Measurements from ENCODE around the gene EIF4A3. TPM values are rescaled to one million over a fixed set of nuclear protein-coding genes. Genes with fewer than 3 reads are reported as not detected.

The EIF4A3 gene
- total RNA-seq: 84.8 TPM

DNA sequence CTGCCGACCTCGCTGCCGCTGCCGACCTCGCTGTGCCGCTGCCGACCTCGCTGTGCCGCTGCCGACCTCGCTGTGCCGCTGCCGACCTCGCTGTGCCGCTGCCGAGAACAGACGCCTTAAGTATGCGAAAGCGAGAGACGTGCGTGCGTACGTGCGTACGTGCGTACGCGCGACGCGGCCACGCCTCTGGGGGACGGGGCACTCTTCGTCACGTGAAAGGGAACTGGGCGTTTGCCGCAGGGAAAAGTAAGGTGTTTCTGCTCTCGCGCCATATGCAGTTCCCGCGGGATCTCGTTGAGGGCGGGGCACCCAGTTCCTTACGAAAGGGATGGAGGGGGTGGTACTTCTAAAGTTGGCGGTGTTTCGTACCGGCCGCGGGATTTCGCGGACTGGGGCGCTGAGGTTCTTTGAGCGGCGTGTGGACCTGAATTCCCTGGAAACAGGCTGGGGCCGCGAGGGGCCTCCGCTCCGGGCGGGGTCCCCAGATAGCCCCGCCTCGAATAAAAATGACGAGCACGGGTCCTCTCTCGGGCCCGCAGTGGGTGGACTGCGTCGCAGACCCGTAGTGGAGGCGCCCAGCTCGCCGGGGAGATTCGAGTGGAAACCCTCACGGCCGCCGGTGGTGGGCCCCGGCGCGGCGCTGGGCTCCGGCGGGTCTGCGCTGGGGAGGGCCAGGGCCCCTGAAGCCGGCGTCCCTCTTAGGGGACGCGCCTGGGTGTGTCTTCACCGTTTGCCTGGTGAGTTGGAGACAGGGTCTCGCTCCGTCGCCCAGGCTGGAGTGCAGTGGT is at the start of gene EIF4A3:
Gene EIF4A3 (minus strand): TSS at position 94 of the 788 bp plus-strand sequence. CDS start 167 bp downstream, outside the sequence.
- peak; percentile 99 for DNase-seq (ENCODE audit: low spot score)

DNA sequence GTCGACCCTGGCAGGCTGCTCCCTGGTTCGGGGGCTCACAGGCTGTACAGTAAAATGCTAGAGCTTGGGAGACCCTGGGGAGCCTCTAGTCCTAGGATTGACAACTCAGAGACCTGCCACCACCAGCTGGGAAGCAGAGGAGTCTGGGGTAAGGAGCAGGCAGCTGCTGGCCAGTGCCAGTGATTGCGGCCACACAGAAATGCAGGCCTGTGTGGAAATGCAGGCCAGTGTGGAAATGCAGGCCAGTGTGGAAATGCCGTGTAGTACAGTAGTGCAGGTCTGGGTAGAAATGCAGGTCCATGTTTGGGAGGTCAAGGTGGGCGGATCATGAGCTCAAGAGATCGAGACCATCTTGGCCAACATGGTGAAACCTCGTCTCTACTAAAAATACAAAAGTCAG is 49.7 kb upstream of the EIF4A3 start:
- no peak for DNase-seq (ENCODE audit: low spot score)

DNA sequence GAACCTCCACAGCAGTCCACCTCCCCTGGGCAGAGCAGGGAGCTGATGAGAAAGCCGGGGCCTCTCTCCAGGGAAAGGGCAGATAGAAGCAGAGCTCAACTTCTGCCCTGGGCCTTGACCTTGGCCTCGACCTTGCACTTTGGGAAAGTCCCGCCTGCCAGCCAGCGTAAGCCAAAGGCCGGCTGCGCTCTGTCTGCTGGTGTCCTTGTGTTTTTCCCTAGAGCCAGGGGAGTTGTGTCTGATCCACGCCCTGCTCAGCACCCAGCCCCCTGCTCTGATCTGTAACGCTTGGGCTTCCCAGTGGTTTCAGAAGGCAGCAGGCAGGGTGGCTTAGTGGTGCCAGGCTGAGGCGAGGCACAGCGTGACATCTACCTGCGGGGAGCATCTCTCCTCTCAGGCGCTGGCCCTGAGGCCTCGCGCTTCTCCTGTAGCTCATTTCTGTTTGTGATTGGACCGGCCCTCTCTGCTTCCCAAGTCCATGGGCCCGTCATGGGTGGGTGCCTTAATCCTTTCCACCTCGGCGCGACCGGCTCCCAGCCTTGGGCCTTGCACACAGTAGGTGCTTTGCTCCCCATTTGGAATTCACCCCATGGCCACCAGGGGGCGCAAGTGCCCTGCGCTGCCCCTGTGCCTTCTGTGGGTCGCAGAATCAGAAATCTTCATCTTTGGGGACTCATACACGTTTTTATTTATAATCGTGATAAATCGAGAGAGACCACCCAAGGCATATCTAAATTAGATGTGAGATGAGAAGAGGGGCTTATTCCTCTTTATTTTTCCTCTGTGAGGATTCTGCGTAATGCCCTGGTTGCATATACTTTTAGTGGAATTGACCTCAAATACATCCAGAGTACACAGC is 49.0 kb upstream of the EIF4A3 start:
- no peak for DNase-seq (ENCODE audit: low spot score)

DNA sequence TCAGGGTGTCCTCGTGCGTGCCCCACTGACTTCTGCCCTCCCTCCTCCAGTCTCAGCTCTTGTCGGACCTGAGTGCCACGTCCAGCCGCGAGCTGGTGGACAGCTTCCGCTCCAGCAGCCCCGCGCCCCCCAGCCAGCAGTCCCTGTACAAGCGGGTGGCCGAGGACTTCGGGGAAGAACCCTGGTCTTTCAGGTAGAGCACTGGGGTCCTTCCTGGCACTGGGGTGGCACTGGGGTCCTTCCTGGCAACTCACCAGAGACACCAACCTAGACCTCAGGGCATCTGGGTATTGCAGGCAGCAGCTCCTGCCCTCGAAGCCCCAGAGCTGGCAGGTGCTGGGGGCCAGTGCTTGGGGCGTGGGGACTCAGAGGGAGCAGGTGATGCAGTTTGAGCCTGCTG is 48.2 kb upstream of the EIF4A3 start:
- DNase-seq (ENCODE audit: low spot score): no peak

DNA sequence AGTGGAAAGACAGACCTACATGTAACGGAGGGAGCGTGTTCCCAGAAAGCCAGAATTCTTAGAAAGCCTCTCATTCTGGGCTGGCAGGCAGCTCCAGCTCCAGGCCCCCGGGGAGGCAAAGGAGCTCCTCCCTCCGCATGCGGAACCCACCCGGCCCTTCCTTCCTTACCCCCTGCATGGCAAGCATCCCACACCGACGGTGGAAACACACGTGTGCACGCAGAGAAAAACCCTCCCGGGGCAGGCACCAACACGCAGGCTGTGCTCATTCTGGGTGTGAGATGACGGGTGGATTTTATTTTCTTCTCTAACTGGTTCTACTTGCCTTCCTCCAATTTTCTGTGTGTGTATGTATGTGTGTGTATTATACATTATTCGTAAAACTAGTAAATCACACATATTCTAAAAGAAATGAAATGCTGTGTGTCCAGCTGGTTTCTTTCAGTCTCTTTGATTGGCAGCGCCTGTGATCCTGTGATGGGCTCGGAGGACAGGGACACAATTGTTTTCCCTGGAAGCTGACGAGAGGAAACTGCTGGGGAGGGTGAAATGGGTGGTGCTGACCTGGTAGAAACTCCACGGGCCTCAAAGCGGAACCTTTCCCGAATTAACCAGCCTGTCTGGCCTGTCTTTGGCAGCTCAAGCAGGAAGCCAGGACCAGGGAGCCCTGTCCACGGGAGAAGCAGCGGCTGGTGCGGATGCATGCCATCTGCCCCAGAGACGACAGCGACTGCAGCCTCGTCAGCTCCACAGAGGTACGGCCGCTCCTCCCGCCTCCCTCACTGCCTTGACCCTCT is 45.1 kb upstream of the EIF4A3 start:
- DNase-seq (ENCODE audit: low spot score): peak; percentile 74

DNA sequence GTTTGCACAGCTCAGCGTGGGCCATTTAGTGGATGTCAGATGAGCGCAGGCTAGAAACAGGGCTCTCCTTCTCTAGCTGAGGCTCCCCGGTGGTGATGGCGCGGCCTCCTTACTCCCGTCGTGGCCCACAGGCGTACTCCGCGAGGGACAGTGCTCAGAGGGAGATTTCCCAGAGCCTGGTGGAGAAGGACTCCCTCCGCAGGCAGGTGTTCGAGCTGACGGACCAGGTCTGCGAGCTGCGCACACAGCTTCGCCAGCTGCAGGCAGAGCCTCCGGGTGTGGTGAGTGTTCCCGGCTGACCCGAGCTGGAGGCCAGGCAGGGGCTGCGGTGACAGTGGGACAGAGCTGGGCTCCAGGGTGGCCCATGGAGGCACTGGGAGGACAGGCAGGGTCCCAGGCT is 44.3 kb upstream of the EIF4A3 start:
- DNase-seq (ENCODE audit: low spot score): no peak

DNA sequence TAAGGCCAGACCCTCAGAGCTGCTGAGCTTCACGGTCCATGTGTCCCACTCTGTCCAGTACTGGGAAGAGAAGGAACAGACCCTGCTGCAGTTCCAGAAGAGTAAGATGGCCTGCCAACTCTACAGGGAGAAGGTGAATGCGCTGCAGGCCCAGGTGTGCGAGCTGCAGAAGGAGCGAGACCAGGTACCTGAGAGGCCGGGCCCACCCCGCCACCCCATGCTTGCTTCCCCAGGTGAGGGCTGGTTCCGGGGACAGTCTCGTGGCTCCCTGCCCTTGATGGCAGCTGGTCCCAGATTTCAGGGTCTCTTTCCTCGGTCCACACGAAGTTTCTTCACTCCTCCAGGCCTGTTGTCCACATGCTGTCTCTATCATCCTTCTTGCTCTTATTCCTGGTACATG is 43.8 kb upstream of the EIF4A3 start:
- DNase-seq (ENCODE audit: low spot score): no peak

DNA sequence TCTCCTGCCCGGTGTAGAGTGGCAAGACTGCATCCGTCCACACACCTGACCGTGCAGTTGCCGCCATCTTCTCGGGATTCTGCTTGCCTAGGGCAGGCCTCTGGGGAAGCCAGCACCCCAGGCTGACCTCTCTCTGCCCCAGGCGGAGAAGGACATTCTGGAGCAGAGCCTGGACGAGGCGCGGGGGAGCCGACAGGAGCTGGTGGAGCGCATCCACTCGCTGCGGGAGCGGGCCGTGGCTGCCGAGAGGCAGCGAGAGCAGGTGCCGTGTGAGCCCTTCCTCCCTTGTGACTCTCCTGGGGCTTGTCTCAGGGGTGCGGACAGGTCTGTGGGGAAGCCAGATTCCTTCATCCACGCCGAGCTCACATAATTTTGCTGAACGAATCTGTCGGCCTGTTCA is 42.7 kb upstream of the EIF4A3 start:
- no peak for DNase-seq (ENCODE audit: low spot score)

DNA sequence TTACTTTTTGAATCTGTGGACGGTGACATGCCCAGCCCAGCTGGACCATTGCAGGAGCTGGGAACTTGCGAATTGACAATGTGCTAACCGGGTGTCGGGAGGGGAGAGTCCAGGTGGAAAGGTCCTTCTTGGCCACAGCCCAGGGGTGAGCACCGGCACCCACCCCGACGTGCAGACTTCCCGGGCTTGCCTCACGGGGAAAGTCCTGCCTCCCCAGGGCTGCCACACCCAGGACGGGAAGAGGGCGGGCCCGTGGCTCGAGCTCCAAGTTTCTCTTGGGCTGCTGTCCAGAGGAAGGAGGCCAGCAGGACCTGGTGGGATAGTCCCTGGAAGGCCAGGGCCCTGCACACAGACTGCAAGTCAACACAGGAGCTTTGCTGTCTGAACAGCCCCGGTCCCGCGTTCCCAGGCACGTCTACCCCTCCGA is 40.6 kb upstream of the EIF4A3 start:
- DNase-seq (ENCODE audit: low spot score): peak; percentile 71

DNA sequence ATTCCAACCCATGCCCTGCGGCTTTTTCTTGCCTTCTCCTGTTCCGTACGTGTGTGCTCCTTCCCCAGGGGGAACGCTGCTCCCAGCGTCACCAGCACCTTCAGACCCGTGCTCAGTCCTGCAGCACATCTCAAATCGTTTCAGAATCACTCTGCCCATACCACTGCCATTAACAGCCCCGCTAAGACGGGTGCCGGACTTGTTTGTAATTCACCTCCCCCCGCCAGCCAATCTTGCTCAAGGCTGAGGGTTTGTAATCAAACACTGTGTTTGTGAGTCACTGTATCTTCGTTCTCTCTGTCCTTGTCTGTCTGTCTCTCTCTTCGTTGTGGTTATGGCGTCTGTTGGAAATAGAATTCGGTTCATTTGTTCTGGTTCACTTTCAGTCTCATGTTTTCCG is 40.2 kb upstream of the EIF4A3 start:
- DNase-seq (ENCODE audit: low spot score): no peak

DNA sequence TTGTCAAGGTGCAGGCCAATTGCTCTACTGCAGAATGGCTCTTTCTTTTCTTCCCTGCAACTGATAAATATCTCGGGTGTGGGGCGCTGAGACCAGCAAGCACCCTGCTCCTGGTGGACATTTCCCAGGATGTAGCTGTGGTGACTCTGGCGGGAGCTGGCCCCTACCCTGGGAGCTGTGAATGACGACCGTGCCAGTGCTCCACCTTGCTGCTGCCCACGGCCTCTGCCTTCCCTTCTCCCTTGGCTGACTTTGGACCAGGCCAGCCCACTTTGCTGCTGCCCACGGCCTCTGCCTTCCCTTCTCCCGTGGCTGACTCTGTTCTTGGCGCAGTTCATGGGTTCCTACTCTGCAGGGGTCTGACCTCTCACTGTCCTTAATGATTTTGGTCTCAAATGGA is 39.0 kb upstream of the EIF4A3 start:
- DNase-seq (ENCODE audit: low spot score): no peak

DNA sequence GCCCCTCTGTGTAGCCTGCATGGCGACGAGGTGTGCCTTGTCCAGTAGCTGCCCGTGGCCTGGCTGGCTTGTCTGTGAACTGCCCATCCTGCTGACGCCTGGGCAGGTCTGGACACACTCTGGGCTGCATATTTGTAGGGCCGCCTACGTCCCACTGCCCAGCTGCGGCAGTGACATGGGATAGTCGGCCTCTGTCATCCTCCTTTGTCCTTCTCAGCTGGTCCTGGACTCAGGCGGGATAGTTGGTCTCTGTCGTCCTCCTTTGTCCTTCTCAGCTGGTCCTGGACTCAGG is 37.4 kb upstream of the EIF4A3 start:
- no peak for DNase-seq (ENCODE audit: low spot score)

DNA sequence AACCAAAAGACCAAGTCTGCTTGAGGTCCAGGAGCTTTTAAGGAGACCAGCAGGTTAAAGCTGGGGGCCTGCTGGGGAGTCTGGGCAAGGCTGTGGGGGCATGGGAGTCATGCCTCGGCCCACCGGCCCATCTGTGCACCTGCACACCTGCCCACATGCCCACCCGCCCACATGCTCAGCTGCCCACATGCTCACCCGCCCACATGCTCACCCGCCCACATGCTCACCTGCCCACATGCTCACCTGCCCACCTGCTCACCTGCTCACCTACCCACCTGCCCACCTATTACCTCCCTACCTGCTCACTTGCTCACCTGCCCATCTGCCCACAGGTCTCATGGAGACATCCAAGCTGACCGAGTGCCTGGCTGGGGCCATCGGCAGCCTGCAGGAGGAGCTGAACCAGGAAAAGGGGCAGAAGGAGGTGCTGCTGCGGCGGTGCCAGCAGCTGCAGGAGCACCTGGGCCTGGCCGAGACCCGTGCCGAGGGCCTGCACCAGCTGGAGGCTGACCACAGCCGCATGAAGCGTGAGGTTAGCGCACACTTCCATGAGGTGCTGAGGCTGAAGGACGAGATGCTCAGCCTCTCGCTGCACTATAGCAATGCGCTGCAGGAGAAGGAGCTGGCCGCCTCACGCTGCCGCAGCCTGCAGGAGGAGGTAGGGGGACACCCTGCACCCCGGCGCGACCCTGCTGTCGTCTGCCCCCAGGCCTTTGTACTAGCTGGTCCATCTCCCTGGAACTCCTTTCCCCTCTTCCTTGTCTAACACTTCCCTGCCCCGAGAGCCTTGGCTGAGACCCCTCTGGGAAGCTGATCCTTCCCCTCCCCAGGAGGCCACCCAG is 36.9 kb upstream of the EIF4A3 start:
- no peak for DNase-seq (ENCODE audit: low spot score)

DNA sequence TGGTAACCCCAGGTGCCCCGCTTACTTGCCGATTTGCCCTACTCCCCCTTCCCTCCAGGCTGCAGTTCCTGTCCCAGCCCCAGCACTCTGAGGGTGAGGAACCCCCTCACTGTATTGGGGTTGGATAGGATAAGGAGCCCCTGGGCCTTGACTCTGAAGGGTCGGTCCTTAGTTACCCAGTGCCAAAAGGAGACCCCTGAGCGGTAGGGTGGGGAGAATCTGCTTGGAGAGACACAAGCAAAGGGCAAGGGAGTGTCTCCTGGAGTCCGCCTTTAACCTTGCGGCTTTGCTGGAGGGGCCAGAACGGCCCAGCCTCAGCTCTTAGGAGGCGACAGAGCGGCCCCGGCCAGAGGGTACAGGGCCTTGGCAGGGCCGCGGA is 35.9 kb upstream of the EIF4A3 start:
- no peak for DNase-seq (ENCODE audit: low spot score)

DNA sequence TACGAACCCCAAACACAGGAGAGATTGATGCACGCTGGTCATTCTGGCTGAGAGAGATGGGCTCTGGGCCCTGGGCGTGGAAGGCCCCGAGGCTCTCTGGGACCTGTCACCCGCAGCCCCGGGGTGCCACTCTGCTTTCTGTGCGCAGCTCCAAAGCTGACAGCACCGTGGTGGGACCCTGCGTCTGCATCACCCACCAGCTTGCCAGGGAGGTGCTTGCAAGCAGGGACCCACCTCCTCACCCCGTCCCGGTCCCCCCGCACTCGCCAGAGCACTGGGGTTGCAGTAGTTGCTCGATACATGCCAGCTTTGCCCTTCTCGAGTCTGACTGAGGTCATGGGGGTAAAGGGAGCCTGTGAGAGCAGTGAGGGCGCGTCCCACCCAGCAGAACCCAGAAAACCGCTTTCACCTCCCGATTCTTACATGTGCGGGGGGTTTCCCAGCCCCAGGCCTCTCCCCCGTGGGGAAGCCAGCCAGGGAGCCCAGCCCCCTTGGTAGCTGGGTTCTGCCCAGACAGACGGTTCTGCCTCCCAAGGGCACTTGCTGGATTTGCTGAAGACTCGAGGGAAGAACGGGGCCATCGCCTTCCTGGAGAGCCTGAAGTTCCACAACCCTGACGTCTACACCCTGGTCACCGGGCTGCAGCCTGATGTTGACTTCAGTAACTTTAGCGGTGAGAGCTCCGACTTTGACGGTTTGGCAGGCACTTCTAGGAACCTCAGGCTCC is 35.4 kb upstream of the EIF4A3 start:
- DNase-seq (ENCODE audit: low spot score): no peak

DNA sequence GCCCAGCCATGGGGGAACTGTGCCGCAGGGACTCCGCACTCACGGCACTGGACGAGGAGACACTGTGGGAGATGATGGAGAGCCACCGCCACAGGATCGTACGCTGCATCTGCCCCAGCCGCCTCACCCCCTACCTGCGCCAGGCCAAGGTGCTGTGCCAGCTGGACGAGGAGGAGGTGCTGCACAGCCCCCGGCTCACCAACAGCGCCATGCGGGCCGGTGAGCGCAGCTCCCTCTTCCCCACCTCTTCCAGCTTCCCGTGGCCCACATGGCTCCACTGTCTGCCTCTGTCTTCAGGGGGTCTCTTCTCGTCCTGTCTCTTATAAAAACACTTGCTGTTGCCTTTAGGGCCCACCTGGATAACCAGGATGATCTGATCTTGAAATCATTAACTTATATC is 34.5 kb upstream of the EIF4A3 start:
- DNase-seq (ENCODE audit: low spot score): no peak

DNA sequence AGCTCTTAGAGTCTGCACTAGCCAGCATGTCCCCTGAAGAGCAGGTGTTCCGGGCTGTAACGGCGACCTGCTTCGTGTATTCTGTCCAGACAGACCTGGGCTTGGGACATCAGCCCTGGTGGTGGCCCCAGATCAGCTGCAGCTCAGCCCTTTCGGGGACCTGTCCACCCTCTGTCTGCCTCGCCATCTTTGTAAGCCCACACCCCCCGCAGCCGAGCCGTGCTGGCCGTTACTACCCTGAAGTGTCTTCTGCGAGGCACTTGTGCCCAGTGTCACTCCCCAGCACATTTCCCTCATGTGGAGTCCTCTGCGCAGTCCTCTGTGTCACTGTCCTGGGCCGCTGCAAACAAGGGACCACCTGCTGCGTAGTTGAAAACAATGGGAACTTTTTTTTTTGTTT is 33.3 kb upstream of the EIF4A3 start:
- DNase-seq (ENCODE audit: low spot score): no peak

DNA sequence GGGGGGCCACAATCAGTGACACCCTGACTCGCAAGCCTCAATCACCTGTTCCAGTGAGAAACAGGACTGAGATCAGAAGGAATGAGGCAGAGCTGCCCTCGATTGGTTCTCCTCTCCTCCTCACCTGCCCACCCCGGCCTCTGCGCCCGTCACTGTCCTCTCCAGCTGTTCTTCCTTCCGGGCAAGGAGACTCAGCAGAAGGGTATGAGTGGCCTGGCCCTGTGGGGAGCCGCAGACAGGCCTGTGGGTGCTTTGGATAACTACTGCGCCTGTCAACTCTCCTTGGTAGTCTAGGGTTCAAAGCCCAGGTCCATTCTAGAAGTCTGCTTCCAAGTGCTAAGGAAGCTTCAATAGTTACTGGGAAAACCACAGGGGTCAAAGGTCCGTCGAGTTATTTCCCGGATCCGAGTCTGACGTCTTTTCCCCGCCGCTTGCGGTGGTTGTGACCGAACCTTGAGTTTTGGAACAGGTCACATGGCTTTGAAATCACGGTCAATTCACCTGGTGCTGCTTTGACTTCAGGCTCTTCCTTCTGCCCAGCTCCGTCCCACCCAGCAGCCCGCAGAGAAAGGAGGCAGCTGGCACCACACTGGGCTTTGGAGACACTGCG is 31.2 kb upstream of the EIF4A3 start:
- DNase-seq (ENCODE audit: low spot score): no peak

DNA sequence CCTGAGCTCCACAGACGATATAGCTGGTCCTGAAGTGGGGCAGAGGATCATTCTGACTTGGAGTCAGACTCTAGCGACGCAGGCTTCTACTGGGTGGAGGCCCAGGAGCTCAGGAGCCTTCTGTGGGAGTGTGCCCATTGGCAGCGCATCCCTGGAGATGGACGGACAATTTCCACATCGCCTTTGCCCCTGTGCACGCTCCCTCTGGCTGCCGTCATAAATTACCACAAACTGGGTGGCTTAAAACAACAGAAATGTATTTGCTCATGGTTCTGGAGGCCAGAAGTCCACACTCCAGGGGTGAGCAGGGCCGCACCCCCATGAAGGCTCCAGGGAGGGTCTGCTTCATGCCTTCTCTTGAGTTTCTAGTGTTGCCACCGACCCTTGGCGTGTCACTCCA is 29.8 kb upstream of the EIF4A3 start:
- no peak for DNase-seq (ENCODE audit: low spot score)

DNA sequence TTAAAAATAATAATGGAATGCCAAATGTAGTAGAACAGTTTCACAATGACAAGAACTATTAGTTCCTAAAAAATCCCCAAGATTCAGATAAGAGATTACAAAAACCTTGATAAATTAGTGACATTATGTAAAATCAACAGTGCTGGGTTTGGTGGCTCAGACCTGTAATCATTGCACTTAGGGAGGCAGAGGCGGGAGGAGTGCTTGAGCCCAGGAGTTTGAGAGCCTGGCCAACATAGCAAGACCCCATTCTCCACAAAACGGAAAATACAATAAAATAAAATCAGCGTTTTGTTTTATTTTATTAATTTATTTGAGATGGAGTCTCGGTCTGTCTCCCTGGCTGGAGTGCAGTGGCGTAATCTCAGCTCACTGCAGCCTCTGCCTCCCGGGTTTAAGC is 27.0 kb upstream of the EIF4A3 start:
- DNase-seq (ENCODE audit: low spot score): no peak

DNA sequence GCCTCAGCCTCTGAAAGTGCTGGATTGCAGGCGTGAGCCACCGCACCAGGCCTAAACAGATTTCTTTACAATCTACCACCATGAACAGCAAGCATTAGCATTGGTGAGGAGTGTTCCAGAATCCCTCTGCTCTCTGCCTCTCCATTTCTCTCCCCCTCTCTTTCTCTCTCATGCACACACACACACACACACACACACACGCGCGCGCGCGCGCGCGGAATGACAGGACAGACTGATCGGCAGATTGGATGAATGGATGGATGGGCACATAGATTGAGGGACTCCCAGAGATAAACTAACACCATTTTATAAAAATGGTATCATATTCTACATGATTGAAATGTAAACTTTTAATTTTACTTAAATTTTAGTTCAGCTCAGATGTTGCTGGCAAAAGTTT is 26.2 kb upstream of the EIF4A3 start:
- DNase-seq (ENCODE audit: low spot score): no peak
